NCI-H1694 treated with DMSO at 0.1 percent for 48 hours (cell line): Measurements from ENCODE around the gene TRIP10.
"Not testable (repeated sequence)": the region's sequence is repeated elsewhere in the genome, so short reads cannot be mapped to it uniquely, and the experiment has no call there.

Experiments used
- DNase-seq: peaks from one replicate; lab custom pipeline; 2025; lab: John Stamatoyannopoulos, UW

TRIP10 gene

GRCh38 chr19:6768236-6768785, 28.8 kb downstream of the TRIP10 start:
- DNase-seq, result no peak

DNA sequence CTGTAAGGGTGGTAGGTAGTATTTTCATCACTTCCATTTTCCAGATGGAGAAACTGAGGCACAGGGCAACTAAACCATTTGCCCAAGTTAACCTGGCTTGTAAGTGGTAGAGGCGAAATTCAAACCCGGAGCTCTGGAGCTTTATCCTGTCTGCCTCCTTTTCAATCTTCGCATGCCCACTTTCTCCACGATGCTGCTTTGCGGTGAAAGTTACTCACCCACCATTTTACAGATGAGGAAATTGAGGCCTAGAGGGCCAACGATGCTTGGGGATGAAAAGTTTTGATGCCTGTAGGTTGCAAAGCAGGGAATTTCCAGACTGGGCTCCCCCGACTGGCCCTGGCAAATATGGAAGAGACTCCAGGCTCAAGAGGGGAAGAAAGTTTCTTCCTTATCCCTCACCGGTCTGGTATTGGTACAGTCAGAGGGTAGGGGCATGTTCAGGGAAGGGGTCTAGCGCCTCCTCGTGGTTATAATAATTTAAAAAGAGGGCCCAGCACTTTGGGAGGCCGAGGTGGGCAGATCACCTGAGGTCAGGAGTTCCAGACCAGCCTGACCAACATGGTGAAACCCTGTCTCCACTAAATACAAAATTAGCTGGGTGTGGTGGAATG, 29.6 kb downstream of the TRIP10 start:
- DNase-seq, result no peak

- DNase-seq, result not testable (repeated sequence)
Observed at GRCh38 chr19:6771648-6772027, 32.2 kb downstream of the TRIP10 start.

DNA sequence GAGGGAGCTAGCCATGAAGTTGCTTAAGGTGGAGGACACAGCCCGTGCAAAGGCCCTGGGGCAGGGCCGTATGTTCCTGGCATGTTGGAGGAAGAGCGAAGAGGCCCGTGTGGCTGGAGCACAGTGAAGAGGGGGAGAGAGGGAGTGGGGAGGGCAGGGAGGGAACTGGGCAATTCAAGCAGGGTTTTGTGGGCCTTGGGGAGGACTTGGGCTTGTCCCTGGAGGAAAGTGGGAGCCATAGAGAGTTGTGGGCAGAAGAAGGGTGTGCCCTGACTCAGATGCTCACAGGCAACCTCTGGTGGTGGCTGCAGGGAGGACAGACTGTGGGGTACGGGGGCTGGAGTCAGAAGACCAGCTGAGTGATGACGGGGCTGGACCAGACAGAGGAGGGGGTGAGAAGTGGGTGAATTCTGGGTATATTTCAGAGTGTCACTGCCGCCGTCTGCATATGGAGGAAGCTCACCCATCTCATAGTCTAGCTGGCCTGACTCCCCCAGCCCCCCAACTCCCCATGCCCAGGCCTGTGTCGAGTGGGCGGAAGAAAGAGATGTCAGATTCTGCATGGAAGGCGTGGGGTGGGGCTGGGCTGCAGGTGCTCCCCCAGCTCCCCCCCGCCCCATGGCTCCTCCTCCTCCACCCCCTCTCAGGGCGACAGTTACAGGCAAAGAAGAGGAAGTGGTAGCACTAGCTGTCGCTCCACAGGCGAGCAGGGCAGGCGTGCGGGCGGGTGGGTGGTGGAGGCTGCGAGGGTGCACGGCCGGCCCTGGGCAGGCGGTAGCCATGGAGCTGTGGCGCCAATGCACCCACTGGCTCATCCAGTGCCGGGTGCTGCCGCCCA, 32.8 kb downstream of the TRIP10 start, which contains the start of gene VAV1:
Gene VAV1, plus strand, starts transcription at position 681 of the 838 bp plus-strand sequence. Its CDS starts 100 bp downstream, at position 781.
- no peak for DNase-seq

GRCh38 chr19:6772866-6773322, 33.4 kb downstream of the TRIP10 start:
- DNase-seq, result no peak

DNA sequence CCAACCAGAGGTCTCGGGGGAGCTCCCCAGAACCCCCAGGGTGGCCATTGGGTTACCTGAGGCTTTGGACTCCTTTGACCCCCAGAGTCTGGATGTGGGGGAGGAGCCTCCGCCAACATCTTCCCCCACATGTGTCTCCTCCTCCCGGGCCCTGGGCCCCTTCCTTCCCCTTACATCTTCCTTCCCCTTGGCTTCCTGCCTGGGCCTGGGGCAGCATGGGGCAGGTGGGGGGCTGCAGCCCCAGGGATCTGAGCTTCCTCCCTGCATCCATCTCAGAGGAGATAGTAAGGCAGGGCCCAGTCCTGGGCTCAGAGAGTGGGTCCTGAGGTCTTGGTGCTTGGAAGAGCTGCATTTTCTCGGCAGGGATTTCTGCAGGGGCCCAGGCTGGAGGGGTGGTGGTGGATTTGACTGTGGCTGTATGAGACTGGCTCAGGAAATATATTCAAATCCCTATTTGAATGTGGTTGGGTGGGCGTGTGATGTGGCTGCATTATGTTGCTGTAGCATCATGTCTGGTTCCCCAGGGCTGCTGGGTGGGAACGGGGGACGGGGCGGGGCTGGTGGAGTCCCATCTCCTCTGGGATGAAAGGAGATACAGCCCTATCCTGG, 33.9 kb downstream of the TRIP10 start:
- no peak for DNase-seq

- DNase-seq, result no peak
Observed at GRCh38 chr19:6774821-6775707, 35.6 kb downstream of the TRIP10 start.

- DNase-seq, result not testable (repeated sequence)
Observed at GRCh38 chr19:6776045-6776444, 36.6 kb downstream of the TRIP10 start.

GRCh38 chr19:6776999-6777398, 37.5 kb downstream of the TRIP10 start:
- DNase-seq, result no peak

- DNase-seq, result no peak
Observed at GRCh38 chr19:6777434-6777833, 38.0 kb downstream of the TRIP10 start.

DNA sequence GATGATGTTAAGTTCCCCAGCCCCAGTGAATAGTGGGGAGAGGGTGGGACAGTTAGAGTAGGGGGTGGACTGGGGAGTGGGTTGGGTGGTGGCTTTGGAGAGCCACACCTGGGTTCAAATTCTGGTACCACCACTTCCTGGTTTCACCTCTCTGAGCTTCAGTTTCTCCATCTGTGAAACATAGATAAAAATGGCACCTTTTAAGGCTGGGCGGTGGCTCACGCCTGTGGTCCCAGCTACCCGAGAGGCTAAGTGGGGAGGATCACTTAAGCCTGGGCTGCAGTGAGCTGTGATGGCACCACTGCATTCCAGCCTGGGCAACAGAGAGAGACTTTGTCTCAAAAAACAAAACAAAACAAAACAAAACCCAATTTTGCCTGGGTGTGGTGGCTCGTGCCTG, 38.9 kb downstream of the TRIP10 start:
- no peak for DNase-seq

DNA sequence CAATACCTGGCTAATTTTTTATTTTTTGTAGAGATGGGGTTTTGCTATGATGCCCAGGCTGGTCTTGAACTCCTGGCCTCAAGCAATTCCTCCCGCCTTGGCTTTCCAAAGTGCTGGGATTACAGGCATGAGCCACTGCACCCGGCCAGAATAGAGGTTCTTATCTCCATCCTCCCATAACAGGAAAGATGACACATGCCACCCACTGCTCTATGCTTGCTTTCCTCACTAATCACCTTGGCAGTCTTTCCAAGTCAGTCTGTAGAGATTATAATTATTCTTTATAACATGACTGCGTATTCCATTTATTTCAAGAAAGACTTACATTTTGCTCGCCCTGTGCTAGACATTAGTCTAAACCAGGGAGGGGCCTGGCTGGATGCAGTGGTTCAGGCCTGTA, 39.7 kb downstream of the TRIP10 start:
- no peak for DNase-seq

- no peak for DNase-seq
Observed at GRCh38 chr19:6787393-6787792, 47.9 kb downstream of the TRIP10 start.

- DNase-seq, result no peak
Observed at GRCh38 chr19:6788896-6789295, 49.4 kb downstream of the TRIP10 start.

DNA sequence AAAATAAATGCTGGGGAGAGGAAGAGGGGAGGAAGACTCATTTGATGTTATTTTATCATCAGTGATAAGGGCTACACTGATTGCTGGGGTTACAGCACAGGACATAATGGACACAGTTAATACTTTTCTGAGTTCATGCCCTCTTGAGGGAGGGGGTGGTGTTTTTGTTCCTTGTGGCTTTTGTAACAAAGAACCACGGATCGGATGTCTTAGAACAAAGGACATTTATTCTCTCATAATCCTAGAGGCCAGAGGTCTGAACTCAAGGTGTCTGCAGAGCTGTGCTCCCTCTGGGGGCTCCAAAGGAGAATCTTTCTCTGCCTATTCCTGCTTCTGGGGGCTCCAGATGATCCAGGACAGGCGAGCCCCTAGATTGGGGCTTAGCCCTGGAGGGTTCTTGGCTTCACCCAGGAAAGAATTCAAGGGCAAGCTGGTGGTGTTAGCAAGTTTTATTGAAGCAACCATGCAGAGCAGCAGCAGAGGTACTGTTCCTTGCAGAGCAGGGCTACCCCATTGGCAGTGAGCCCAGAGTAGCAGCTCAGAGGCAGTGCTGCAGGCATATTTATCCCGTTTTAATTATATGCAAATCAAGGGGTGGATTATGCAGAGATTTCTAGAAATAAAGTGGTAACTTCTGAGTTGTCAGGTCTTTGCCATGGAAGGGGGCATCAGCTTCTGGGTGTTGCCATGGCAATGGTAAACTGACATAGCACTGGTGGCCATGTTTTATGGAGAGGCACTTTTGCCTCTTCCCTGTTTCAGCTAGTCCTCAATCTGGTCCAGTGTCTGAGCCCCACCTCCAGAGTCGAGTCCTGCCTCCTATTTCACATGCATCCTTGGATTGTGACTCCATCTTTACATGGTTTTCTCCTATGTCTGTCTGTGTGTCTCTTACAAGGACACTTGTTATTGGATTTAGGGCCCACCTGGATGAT, 51.0 kb downstream of the TRIP10 start:
- no peak for DNase-seq

GRCh38 chr19:6791237-6791636, 51.8 kb downstream of the TRIP10 start:
- no peak for DNase-seq

GRCh38 chr19:6793411-6793810, 53.9 kb downstream of the TRIP10 start:
- DNase-seq, result no peak

- no peak for DNase-seq
Observed at GRCh38 chr19:6793973-6794372, 54.5 kb downstream of the TRIP10 start.

DNA sequence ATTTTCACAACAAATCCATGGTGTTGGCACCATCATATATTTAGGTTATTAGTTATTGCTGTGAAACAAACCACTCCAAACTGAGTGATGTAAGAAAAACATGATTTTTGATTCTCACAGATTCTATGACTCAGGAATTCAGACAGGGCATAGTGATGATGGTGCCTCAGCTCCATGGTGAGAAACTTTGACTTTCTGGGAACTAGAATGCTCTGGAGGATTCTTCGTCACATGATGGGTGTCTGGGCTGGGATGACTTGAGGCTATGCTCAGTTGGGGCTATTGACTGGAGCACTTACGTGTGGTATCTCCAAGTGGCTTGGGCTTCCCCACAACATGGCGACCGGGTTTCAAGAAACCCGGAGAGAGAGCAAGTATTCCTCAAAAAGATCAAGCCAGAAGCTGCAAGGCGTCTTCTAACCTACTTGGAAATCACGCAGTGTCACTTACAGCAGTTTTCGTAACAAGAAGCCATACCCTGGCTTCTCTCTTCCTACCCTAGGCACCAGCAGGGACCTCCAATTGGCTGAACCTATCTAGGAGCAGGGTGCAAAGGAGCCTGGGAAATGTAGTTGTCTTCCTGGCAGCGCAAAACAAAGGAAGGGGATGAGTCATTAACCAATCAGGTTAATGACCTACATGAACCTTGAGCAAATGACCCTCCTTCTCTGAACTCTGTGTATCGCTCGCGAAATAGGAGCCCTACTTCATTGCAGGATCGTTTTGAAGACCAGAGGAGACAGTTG, 55.4 kb downstream of the TRIP10 start:
- DNase-seq, result no peak

- no peak for DNase-seq
Observed at GRCh38 chr19:6796278-6796677, 56.8 kb downstream of the TRIP10 start.
